T-cell (primary cell): ENCODE measurements around the gene ADD2. TPM values are rescaled to one million over a fixed set of nuclear protein-coding genes. Genes with fewer than 3 reads are reported as not detected.

Experiments
- ATAC-seq, 4 experiments: fragments of 200-7000 bp in 3 of 4; fragments of 150-1000 bp in 1 of 4; cut with Tn5 transposase; replicated peaks in 1 of 4; 1 replicate in 3 of 4; 2 replicates in 1 of 4; pipeline ENCODE4 v1.10.0; 2021; ENCODE audit warnings: moderate library complexity in 3 of 4, mild to moderate bottlenecking in 2 of 4, moderate number of reproducible peaks in 1 of 4
- CTCF ChIA-PET, 2 donors: fragments of 300-600 bp; sonication (Branson Sonifier 250); formaldehyde crosslinking; loops; one replicate each; lab custom pipeline; 2022; ENCODE audit warnings: antibody characterized with exemption in 2 of 2; lab: Charles Lee
- POLR2A ChIA-PET, 2 donors: fragments of 300-600 bp; sonication (Branson Sonifier 250); formaldehyde crosslinking; loops; one replicate each; lab custom pipeline; 2022; ENCODE audit warnings: antibody characterized with exemption in 2 of 2; lab: Charles Lee
- DNase-seq, 35 experiments: peaks; one replicate each; pipeline versions ENCODE4 v3.0.0 to v3.0.0-alpha.2; 2013 to 2023
- H3K27ac ChIP-seq: one replicate; pipeline ENCODE4 v1.5.1; 2013; ENCODE audit warnings: low read length
- H3K27me3 ChIP-seq, 2 experiments: replicated peaks in 1 of 2; 1 replicate in 1 of 2; 2 replicates in 1 of 2; pipeline versions ENCODE4 v1.6.1 to v1.7.0; 2013; ENCODE audit warnings: low read length in 1 of 2, mixed read lengths in 1 of 2; ENCODE audit not compliant: control insufficient read depth in 2 of 2, insufficient read depth in 2 of 2; ENCODE audit errors: extremely low read depth in 1 of 2
- H3K36me3 ChIP-seq, 2 donors: 1 replicate in 1 of 2; 2 replicates in 1 of 2; pipeline versions ENCODE4 v1.6.1 to v1.7.0; 2013; ENCODE audit warnings: low read length in 1 of 2; ENCODE audit not compliant: control insufficient read depth in 2 of 2, insufficient read depth in 1 of 2; ENCODE audit errors: extremely low read depth in 1 of 2
- H3K4me1 ChIP-seq, 2 experiments: 1 replicate in 1 of 2; 2 replicates in 1 of 2; pipeline versions ENCODE4 v1.6.1 to v1.7.0; 2013; ENCODE audit warnings: low read length in 2 of 2, mixed read lengths in 1 of 2; ENCODE audit not compliant: insufficient read depth in 2 of 2, control insufficient read depth in 1 of 2; ENCODE audit errors: extremely low read depth in 1 of 2
- H3K4me3 ChIP-seq, 2 donors: 1 replicate in 1 of 2; 2 replicates in 1 of 2; pipeline versions ENCODE4 v1.5.1 to v1.7.0; 2013; ENCODE audit warnings: mild to moderate bottlenecking in 2 of 2, low read length in 1 of 2, moderate library complexity in 1 of 2; ENCODE audit not compliant: control insufficient read depth in 1 of 2; ENCODE audit errors: extremely low read depth in 1 of 2
- H3K9me3 ChIP-seq: 2 replicates; pipeline ENCODE4 v1.7.0; 2013
- H3K27ac Mint-ChIP-seq, 2 donors: one replicate each; pipeline ENCODE4 v1.8.0; 2020 to 2021; ENCODE audit warnings: mild to moderate bottlenecking in 2 of 2, mixed read lengths in 2 of 2
- H3K27me3 Mint-ChIP-seq, 2 donors: one replicate each; pipeline ENCODE4 v1.8.0; 2021 to 2022; ENCODE audit warnings: mixed read lengths in 2 of 2
- H3K36me3 Mint-ChIP-seq: one replicate; pipeline ENCODE4 v1.8.0; 2021; ENCODE audit warnings: mixed read lengths
- H3K4me1 Mint-ChIP-seq, 3 donors: one replicate each; pipeline ENCODE4 v1.8.0; 2020 to 2022; ENCODE audit warnings: mixed read lengths in 3 of 3, mild to moderate bottlenecking in 1 of 3
- H3K4me3 Mint-ChIP-seq, 3 donors: one replicate each; pipeline ENCODE4 v1.8.0; 2020 to 2022; ENCODE audit warnings: mild to moderate bottlenecking in 3 of 3, mixed read lengths in 3 of 3, moderate library complexity in 3 of 3
- H3K9me3 Mint-ChIP-seq, 3 donors: one replicate each; pipeline ENCODE4 v1.8.0; 2020 to 2022; ENCODE audit warnings: mixed read lengths in 3 of 3
- WGBS: methylation state at CpG from one replicate; pipeline ENCODE4 v1.1.5; 2013; ENCODE audit warnings: missing lambda C conversion rate; ENCODE audit not compliant: insufficient coverage; 5-methylcytosine and 5-hydroxymethylcytosine counted together
- total RNA-seq, 35 experiments: library from RNA in 6 of 35; stranded (reverse) in 6 of 35; fragments of 120-200 nt in 1 of 35; gene quantifications; one replicate each; pipeline versions ENCODE4 v1.2.1 to v1.2.4 and lab custom pipeline; 2013 to 2026

Gene ADD2
- total RNA-seq, 5 donors from 2014 or later (not counting 1 experiment from before 2014, with no cell fraction given) = 4.7 to 7.9 (median 7.1) TPM

GRCh38 chr2:70676301-70677035, 91.5 kb downstream of the ADD2 start:
- Histone ChIP-seq H3K9me3 (no peaks in the 10 kb centered on the region), H3K27ac (no peak overlapping the region), H3K4me3 (no peak overlapping the region), H3K27me3 (peaks cover 0 to 13% of the 10 kb centered on the region in 2 experiments), H3K36me3 (peaks cover 0 to 2% of the 10 kb centered on the region in 2 donors), H3K4me1 (no peaks in the 10 kb centered on the region)
- ChIA-PET POLR2A (no interaction called here), CTCF (no interaction called here)
- Mint-ChIP-seq H3K4me3 (no peak overlapping the region), H3K4me1 (peaks cover 0 to 4% (median 0%) of the 10 kb centered on the region in 3 donors), H3K9me3 (no peaks in the 10 kb centered on the region), H3K36me3 (no peaks in the 10 kb centered on the region), H3K27me3 (no peaks in the 10 kb centered on the region), H3K27ac (no peak overlapping the region)
- WGBS = 93% methylated on average over 16 of the region's 20 CpGs
- DNase-seq (no peak), ATAC-seq (no peak)

GRCh38 chr2:70675862-70676261, 92.1 kb downstream of the ADD2 start:
- POLR2A ChIA-PET = no interaction called here
- Histone ChIP-seq H3K4me1 (no peaks in the 10 kb centered on the region), H3K27ac (no peak overlapping the region), H3K27me3 (peaks cover 0 to 16% of the 10 kb centered on the region in 2 experiments), H3K9me3 (no peaks in the 10 kb centered on the region), H3K36me3 (peaks cover 0 to 2% of the 10 kb centered on the region in 2 donors), H3K4me3 (no peak overlapping the region)
- Mint-ChIP-seq H3K4me1 (peaks cover 0 to 4% (median 0%) of the 10 kb centered on the region in 3 donors), H3K27ac (no peak overlapping the region), H3K36me3 (no peaks in the 10 kb centered on the region), H3K9me3 (no peaks in the 10 kb centered on the region), H3K27me3 (no peaks in the 10 kb centered on the region), H3K4me3 (no peak overlapping the region)
- ATAC-seq (no peak), DNase-seq (no peak)
- no CpG with 5 or more reads among the region's 2 CpGs for WGBS
- CTCF ChIA-PET = no interaction called here

- H3K27ac ChIP-seq = no peak overlapping the region
- no peaks in the 10 kb centered on the region for H3K4me1 ChIP-seq
- 65% methylated on average over 3 of the region's 11 CpGs for WGBS
- H3K9me3 ChIP-seq = no peaks in the 10 kb centered on the region
- Mint-ChIP-seq H3K9me3 (no peaks in the 10 kb centered on the region), H3K4me3 (no peak overlapping the region), H3K27ac (no peak overlapping the region), H3K4me1 (peaks cover 0 to 4% (median 0%) of the 10 kb centered on the region in 3 donors), H3K27me3 (no peaks in the 10 kb centered on the region), H3K36me3 (no peaks in the 10 kb centered on the region)
- ChIA-PET POLR2A (no interaction called here), CTCF (no interaction called here)
- peaks cover 0 to 19% of the 10 kb centered on the region in 2 experiments for H3K27me3 ChIP-seq
- H3K36me3 ChIP-seq = peaks cover 0 to 2% of the 10 kb centered on the region in 2 donors
- no peak overlapping the region for H3K4me3 ChIP-seq
- ATAC-seq (no peak), DNase-seq (no peak)
Measured at GRCh38 chr2:70674636-70675430, 93.2 kb downstream of the ADD2 start.

- CTCF ChIA-PET = no interaction called here
- ATAC-seq = no peak
Measured at GRCh38 chr2:70673041-70673647, 94.9 kb downstream of the ADD2 start.

GRCh38 chr2:70671092-70671675, 96.8 kb downstream of the ADD2 start:
- Histone ChIP-seq H3K27me3 (peaks cover 0 to 13% of the 10 kb centered on the region in 2 experiments), H3K4me1 (no peaks in the 10 kb centered on the region), H3K36me3 (peaks cover 0 to 2% of the 10 kb centered on the region in 2 donors), H3K27ac (no peak overlapping the region), H3K4me3 (no peak overlapping the region), H3K9me3 (no peaks in the 10 kb centered on the region)
- ATAC-seq (no peak), DNase-seq (no peak)
- no CpG with 5 or more reads among the region's 7 CpGs for WGBS
- CTCF ChIA-PET = no interaction called here
- Mint-ChIP-seq H3K4me1 (peaks cover 0 to 4% (median 0%) of the 10 kb centered on the region in 3 donors), H3K27ac (no peak overlapping the region), H3K4me3 (no peak overlapping the region), H3K9me3 (no peaks in the 10 kb centered on the region), H3K36me3 (no peaks in the 10 kb centered on the region), H3K27me3 (no peaks in the 10 kb centered on the region)
- POLR2A ChIA-PET = no interaction called here

More at GRCh38 chr2:70673041-70673647, 94.9 kb downstream of the ADD2 start:
- Histone ChIP-seq H3K4me1 (no peaks in the 10 kb centered on the region), H3K4me3 (no peak overlapping the region), H3K36me3 (peaks cover 0 to 2% of the 10 kb centered on the region in 2 donors), H3K27me3 (peaks cover 0 to 19% of the 10 kb centered on the region in 2 experiments), H3K9me3 (no peaks in the 10 kb centered on the region), H3K27ac (no peak overlapping the region)
- H3K9me3 Mint-ChIP-seq = no peaks in the 10 kb centered on the region
- no peaks in the 10 kb centered on the region for H3K27me3 Mint-ChIP-seq
- WGBS = 93% methylated on average over 7 of the region's 7 CpGs
- H3K4me1 Mint-ChIP-seq = peaks cover 0 to 4% (median 0%) of the 10 kb centered on the region in 3 donors
- H3K36me3 Mint-ChIP-seq = no peaks in the 10 kb centered on the region
- no peak for DNase-seq
- no peak overlapping the region for H3K27ac Mint-ChIP-seq
- no peak overlapping the region for H3K4me3 Mint-ChIP-seq
- POLR2A ChIA-PET = no interaction called here

- H3K27me3 ChIP-seq = peaks cover 0 to 13% of the 10 kb centered on the region in 2 experiments
- no CpG with 5 or more reads among the region's 3 CpGs for WGBS
- H3K4me1 ChIP-seq = no peaks in the 10 kb centered on the region
- Mint-ChIP-seq H3K27me3 (no peaks in the 10 kb centered on the region), H3K4me3 (no peak overlapping the region), H3K9me3 (no peaks in the 10 kb centered on the region), H3K27ac (no peak overlapping the region), H3K36me3 (no peaks in the 10 kb centered on the region), H3K4me1 (peaks cover 0 to 4% (median under 1%) of the 10 kb centered on the region in 3 donors)
- no peak for ATAC-seq
- H3K27ac ChIP-seq = no peak overlapping the region
- no peaks in the 10 kb centered on the region for H3K9me3 ChIP-seq
- CTCF ChIA-PET = no interaction called here
- H3K36me3 ChIP-seq = no peaks in the 10 kb centered on the region
- no peak for DNase-seq
- H3K4me3 ChIP-seq = no peak overlapping the region
- POLR2A ChIA-PET = no interaction called here
Measured at GRCh38 chr2:70670626-70671025, 97.4 kb downstream of the ADD2 start.
